Measurements from ENCODE around the gene ADSS2. TPM values are rescaled to one million over a fixed set of nuclear protein-coding genes. Genes with fewer than 3 reads are reported as not detected.
"Not testable (repeated sequence)": the region's sequence is repeated elsewhere in the genome, so short reads cannot be mapped to it uniquely, and the experiment has no call there.

The ADSS2 gene
- total RNA-seq, 6 donors from 2014 or later, result 26.3 to 70.0 (median 40.4) TPM

DNA sequence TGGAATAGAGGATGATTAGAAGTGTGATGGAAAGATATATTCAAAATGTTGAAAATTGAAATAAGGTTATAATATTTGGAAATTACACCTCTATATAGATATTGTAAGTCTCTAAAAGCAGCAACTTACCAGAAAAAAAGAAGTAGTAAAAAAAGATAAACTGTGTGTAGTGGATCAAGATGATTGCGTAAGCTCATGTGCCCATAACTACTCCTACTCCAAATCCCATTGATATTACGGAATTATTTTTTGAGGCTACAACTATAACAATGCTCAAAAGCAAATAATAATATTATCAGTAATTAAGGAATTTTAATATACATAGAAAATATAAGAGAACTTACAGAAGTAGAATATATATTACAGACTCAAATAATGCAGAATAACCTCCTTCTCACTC lies 42.9 kb upstream of the ADSS2 start:
- Histone ChIP-seq H3K4me1 (no peaks in the 10 kb centered on the region), H3K9me3 (no peaks in the 10 kb centered on the region), H3K4me3 (no peak overlapping the region), H3K27me3 (no peaks in the 10 kb centered on the region), H3K36me3 (no peaks in the 10 kb centered on the region), H3K27ac (no peak overlapping the region)
- ATAC-seq (ENCODE audit: low FRiP score in 2 of 2), result no peak
- no peak for TF ChIP-seq POLR2AphosphoS5 (IDR thresholded peaks at IDR 0.05)
- TF ChIP-seq POLR2A (IDR thresholded peaks at IDR 0.05), result no peak
- TF ChIP-seq, protein P1, sequence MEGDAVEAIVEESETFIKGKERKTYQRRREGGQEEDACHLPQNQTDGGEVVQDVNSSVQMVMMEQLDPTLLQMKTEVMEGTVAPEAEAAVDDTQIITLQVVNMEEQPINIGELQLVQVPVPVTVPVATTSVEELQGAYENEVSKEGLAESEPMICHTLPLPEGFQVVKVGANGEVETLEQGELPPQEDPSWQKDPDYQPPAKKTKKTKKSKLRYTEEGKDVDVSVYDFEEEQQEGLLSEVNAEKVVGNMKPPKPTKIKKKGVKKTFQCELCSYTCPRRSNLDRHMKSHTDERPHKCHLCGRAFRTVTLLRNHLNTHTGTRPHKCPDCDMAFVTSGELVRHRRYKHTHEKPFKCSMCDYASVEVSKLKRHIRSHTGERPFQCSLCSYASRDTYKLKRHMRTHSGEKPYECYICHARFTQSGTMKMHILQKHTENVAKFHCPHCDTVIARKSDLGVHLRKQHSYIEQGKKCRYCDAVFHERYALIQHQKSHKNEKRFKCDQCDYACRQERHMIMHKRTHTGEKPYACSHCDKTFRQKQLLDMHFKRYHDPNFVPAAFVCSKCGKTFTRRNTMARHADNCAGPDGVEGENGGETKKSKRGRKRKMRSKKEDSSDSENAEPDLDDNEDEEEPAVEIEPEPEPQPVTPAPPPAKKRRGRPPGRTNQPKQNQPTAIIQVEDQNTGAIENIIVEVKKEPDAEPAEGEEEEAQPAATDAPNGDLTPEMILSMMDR (IDR thresholded peaks at IDR 0.05), result no peak
- TF ChIP-seq EP300 (IDR thresholded peaks at IDR 0.05), result no peak
- 91 to 96% methylated on average over 2 of the region's 2 CpGs for WGBS, 2 donors
- DNase-seq, result no peak

DNA sequence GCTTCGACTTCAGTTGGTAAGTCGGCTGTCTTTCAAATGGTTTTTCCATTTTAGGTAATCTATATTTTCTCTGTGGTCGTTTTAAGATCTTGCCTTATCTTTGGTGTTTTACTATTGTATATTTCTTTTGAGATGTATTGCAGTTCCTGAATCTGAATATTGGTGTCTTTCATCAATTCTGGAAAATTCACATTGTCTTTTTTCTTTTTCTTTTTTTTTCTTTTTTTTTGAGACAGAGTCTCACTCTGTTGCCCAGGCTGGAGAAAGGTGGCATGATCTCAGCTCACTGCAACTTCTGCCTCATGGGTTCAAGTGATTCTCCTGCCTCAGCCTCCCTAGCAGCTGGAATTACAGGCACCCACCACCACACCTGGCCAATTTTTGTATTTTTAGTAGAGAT lies 33.3 kb upstream of the ADSS2 start:
- not testable (repeated sequence) for H3K4me1 ChIP-seq; H3K4me3 ChIP-seq; H3K36me3 ChIP-seq; ATAC-seq (ENCODE audit: low FRiP score in 2 of 2); H3K27me3 ChIP-seq; H3K27ac ChIP-seq; DNase-seq; H3K9me3 ChIP-seq
- 65 to 77% methylated on average over 3 of the region's 3 CpGs for WGBS, 2 donors

DNA sequence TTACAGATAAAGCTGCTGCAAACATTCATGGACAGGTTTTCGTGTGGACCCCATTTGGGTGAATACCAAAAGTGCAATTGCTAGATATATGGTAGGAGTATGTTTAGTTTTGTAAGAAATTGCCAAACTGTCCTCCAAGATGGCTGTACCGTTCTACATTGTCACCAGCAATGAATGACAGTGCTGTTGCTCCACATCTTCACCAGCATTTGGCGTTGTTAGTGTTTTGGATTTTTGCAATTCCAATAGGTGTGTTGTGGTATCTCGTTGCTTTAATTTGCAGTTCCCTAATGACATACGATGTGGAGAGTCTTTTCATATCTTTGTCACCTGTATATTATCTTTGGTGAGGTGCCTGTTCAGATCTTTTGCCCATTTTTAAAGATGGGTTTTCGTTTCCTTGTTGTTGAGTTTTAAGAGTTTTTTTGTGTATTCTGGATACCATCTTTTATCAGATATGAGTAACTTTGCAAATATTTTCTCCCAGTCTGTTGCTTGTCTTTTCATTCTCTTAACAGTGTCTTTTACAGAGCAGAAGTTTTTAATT lies 21.4 kb upstream of the ADSS2 start:
- no peak for TF ChIP-seq POLR2AphosphoS5 (IDR thresholded peaks at IDR 0.05)
- no peak for TF ChIP-seq POLR2A (IDR thresholded peaks at IDR 0.05)
- no peak for TF ChIP-seq EP300 (IDR thresholded peaks at IDR 0.05)
- TF ChIP-seq, protein P1 (IDR thresholded peaks at IDR 0.05), result no peak
- H3K27me3 ChIP-seq, result no peaks in the 10 kb centered on the region
- DNase-seq (no peak), ATAC-seq (ENCODE audit: low FRiP score in 2 of 2) (no peak)
- H3K27ac ChIP-seq, result no peak overlapping the region
- no peak overlapping the region for H3K4me3 ChIP-seq
- H3K9me3 ChIP-seq, result no peaks in the 10 kb centered on the region
- H3K4me1 ChIP-seq, result no peaks in the 10 kb centered on the region
- no peaks in the 10 kb centered on the region for H3K36me3 ChIP-seq
- WGBS, 2 donors, result 90 to 98% methylated on average over 6 of the region's 6 CpGs

DNA sequence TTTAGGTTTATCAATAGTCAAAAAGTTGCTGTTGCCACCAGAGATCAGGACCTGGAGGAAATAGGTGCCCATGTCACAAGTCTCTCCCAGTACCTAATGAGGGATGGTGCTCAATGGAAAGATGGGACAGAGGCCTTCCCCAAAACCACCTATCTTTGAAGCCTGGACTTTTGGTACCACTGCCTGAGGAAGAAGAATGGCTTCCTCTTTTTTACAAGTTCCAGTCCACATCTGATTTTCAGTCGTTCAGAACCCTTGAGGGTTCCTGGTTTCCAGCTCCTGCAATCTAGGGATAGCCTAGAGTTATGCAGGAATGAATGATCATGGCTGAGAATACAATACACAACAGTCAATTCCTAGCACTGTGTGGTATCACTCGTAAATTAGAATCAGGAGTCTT lies 15.0 kb upstream of the ADSS2 start:
- no peak for DNase-seq
- TF ChIP-seq POLR2AphosphoS5 (IDR thresholded peaks at IDR 0.05) (no peak), POLR2A (IDR thresholded peaks at IDR 0.05) (no peak), EP300 (IDR thresholded peaks at IDR 0.05) (no peak)
- TF ChIP-seq, protein P1 (IDR thresholded peaks at IDR 0.05), result no peak
- 81 to 85% methylated on average over 2 of the region's 2 CpGs for WGBS, 2 donors
- Histone ChIP-seq H3K4me1 (no peaks in the 10 kb centered on the region), H3K9me3 (no peaks in the 10 kb centered on the region), H3K36me3 (no peaks in the 10 kb centered on the region), H3K4me3 (no peak overlapping the region), H3K27me3 (no peaks in the 10 kb centered on the region), H3K27ac (no peak overlapping the region)
- no peak for ATAC-seq (ENCODE audit: low FRiP score in 2 of 2)

DNA sequence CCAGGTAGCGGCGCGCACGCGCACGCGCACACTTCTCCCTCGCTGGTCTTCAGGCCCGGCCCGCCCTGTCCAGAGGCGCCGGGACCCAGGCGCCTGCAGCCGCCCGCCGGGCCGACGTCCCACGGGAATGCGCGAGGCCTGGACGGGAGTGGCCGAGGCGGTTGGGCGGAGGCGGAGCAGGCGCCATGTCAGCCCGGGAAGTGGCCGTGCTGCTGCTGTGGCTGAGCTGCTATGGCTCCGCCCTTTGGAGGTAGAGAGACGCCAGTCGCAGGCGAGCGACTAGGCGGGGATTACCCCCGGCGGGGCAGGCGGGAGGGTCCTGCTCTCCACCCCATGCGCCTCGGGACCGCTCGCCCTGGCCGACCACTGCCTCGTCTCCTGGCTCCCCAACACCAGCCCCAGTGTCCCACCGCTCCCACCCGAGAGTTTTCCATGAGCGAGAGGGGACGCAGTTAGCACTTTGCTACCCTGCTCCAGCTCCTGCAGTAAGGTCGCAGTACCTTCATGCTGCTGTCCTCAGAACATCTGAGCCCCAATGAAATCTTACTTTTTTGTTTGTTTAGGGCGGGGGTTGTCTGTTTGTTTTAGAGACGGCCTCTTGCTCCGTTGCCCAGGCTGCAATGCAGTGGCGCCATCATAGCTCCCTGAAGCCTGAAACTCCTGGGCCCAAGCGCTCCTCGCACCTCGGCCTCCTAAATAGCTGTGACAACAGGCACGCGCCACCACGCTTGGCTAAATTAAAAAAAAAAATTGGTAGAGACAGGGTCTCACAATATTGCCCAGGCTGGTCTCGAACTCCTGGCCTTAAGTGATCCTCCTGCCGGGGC lies 9.7 kb upstream of the ADSS2 start, which contains the start of gene CATSPERE:
TSS of gene CATSPERE (plus strand) at position 29 of the 827 bp plus-strand sequence. CDS start at position 186, 157 bp downstream.
- Histone ChIP-seq H3K4me3 (peak within 1 kb of the TSS; percentile 18 to 58 (median 54)), H3K4me1 (peaks cover 7 to 9% (median 8%) of the 10 kb centered on the region in 4 donors), H3K9me3 (no peaks in the 10 kb centered on the region), H3K36me3 (no peaks in the 10 kb centered on the region), H3K27ac (peak within 1 kb of the TSS; percentile 84 to 91 (median 90)), H3K27me3 (no peaks in the 10 kb centered on the region)
- peak; percentile 92 to 98 for DNase-seq
- TF ChIP-seq POLR2A (IDR thresholded peaks at IDR 0.05) (peak; percentile 9 to 91 (median 72)), EP300 (IDR thresholded peaks at IDR 0.05) (no peak), POLR2AphosphoS5 (IDR thresholded peaks at IDR 0.05) (peak; percentile 30 to 78)
- TF ChIP-seq, protein P1 (IDR thresholded peaks at IDR 0.05), result peak in 3 of 6 experiments; percentile 3 to 13 (median 10)
- WGBS, 2 donors, result 22 to 26% methylated on average over 35 to 45 of the region's 61 CpGs
- ATAC-seq (ENCODE audit: low FRiP score in 2 of 2), result peak; percentile 98 to 99

Data from upper lobe of left lung (tissue), 6 donors.